DMS153 treated with DMSO at 0.1 percent for 48 hours (cell line): Measurements from ENCODE around the gene ALKBH1.

Source experiments
- DNase-seq: peaks from one replicate; lab custom pipeline; 2025; ENCODE audit not compliant: unreplicated experiment; lab: John Stamatoyannopoulos, UW

Gene ALKBH1

DNA sequence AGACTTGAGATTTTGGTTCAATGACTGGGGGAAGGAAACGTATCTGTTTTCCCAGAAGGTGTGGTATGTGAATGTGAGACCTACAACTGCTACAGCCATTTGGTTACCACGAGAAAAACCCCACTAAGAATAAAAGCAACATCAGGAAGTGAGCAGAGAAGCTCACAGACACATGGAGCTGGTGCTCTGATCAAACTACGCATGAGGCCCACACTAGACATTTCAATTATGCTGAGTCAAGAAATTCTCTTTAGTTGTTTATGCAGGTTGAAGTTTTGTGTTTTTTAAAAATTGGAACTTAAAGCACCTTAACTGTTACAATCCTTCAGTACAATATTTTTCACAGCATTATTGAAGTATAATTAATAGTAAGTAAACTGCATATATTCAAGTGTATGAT lies 82.5 kb downstream of the ALKBH1 start:
- DNase-seq = no peak

GRCh38 chr14:77623201-77623600 lies 84.6 kb downstream of the ALKBH1 start:
- DNase-seq = no peak
